ENCODE measurements around the gene CCDC74B.
"Not testable (repeated sequence)": the region's sequence is repeated elsewhere in the genome, so short reads cannot be mapped to it uniquely, and the experiment has no call there.

The CCDC74B gene

GRCh38 chr2:130151145-130151512, 6.2 kb upstream of the CCDC74B start:
- not testable (repeated sequence) for H3K27ac ChIP-seq; H2AFZ ChIP-seq (ENCODE audit: low read depth); H3K36me3 ChIP-seq (ENCODE audit: insufficient read depth); H3K4me3 ChIP-seq (IDR thresholded peaks at IDR 0.05; ENCODE audit: insufficient read depth, low read depth, low read length); H3K9ac ChIP-seq; H3K79me2 ChIP-seq (ENCODE audit: insufficient read depth, low read depth); H4K20me1 ChIP-seq (ENCODE audit: insufficient read depth); H3K27me3 ChIP-seq (ENCODE audit: insufficient read depth, low read depth); H3K4me1 ChIP-seq (ENCODE audit: low read depth, poor library complexity, severe bottlenecking); H3K4me2 ChIP-seq

GRCh38 chr2:130150181-130151144, 5.6 kb upstream of the CCDC74B start:
- H4K20me1 ChIP-seq (ENCODE audit: insufficient read depth): no peaks in the 10 kb centered on the region
- H3K79me2 ChIP-seq (ENCODE audit: insufficient read depth, low read depth): no peaks in the 10 kb centered on the region
- TF ChIP-seq CTCF (conservative IDR thresholded peaks at IDR 0.05; ENCODE audit: low read depth, low read length): no peak
- no peaks in the 10 kb centered on the region for H3K27me3 ChIP-seq (ENCODE audit: insufficient read depth, low read depth)
- H3K27ac ChIP-seq: no peak overlapping the region
- H2AFZ ChIP-seq (ENCODE audit: low read depth): no peak overlapping the region
- no peak overlapping the region for H3K4me2 ChIP-seq
- H3K4me3 ChIP-seq (IDR thresholded peaks at IDR 0.05; ENCODE audit: insufficient read depth, low read depth, low read length): no peak overlapping the region
- no peaks in the 10 kb centered on the region for H3K36me3 ChIP-seq (ENCODE audit: insufficient read depth)
- no peak overlapping the region for H3K9ac ChIP-seq
- H3K4me1 ChIP-seq (ENCODE audit: low read depth, poor library complexity, severe bottlenecking): no peaks in the 10 kb centered on the region

GRCh38 chr2:130148515-130148914, 3.6 kb upstream of the CCDC74B start:
- not testable (repeated sequence) for H3K36me3 ChIP-seq (ENCODE audit: insufficient read depth); H3K79me2 ChIP-seq (ENCODE audit: insufficient read depth, low read depth); H4K20me1 ChIP-seq (ENCODE audit: insufficient read depth); H3K4me2 ChIP-seq; H3K4me1 ChIP-seq (ENCODE audit: low read depth, poor library complexity, severe bottlenecking); H3K27me3 ChIP-seq (ENCODE audit: insufficient read depth, low read depth); H3K4me3 ChIP-seq (IDR thresholded peaks at IDR 0.05; ENCODE audit: insufficient read depth, low read depth, low read length); H3K9ac ChIP-seq; H2AFZ ChIP-seq (ENCODE audit: low read depth); H3K27ac ChIP-seq

GRCh38 chr2:130143266-130144039, 1.5 kb downstream of the CCDC74B start:
- not testable (repeated sequence) for H3K4me2 ChIP-seq

GRCh38 chr2:130142396-130143265, 2.3 kb downstream of the CCDC74B start:
- not testable (repeated sequence) for H3K27ac ChIP-seq; H2AFZ ChIP-seq (ENCODE audit: low read depth); H3K36me3 ChIP-seq (ENCODE audit: insufficient read depth); H3K4me2 ChIP-seq; H3K4me1 ChIP-seq (ENCODE audit: low read depth, poor library complexity, severe bottlenecking); H3K79me2 ChIP-seq (ENCODE audit: insufficient read depth, low read depth); H4K20me1 ChIP-seq (ENCODE audit: insufficient read depth); H3K27me3 ChIP-seq (ENCODE audit: insufficient read depth, low read depth); H3K9ac ChIP-seq; H3K4me3 ChIP-seq (IDR thresholded peaks at IDR 0.05; ENCODE audit: insufficient read depth, low read depth, low read length)

More at GRCh38 chr2:130143266-130144039, 1.5 kb downstream of the CCDC74B start:
- H2AFZ ChIP-seq (ENCODE audit: low read depth); H4K20me1 ChIP-seq (ENCODE audit: insufficient read depth); H3K27ac ChIP-seq; H3K36me3 ChIP-seq (ENCODE audit: insufficient read depth); H3K27me3 ChIP-seq (ENCODE audit: insufficient read depth, low read depth); H3K79me2 ChIP-seq (ENCODE audit: insufficient read depth, low read depth); H3K9ac ChIP-seq; H3K4me1 ChIP-seq (ENCODE audit: low read depth, poor library complexity, severe bottlenecking); H3K4me3 ChIP-seq (IDR thresholded peaks at IDR 0.05; ENCODE audit: insufficient read depth, low read depth, low read length): not testable (repeated sequence)

GRCh38 chr2:130141645-130142370, 3.1 kb downstream of the CCDC74B start:
- not testable (repeated sequence) for H3K27me3 ChIP-seq (ENCODE audit: insufficient read depth, low read depth)

GRCh38 chr2:130141002-130141401, 3.9 kb downstream of the CCDC74B start:
- not testable (repeated sequence) for H3K36me3 ChIP-seq (ENCODE audit: insufficient read depth); H3K27me3 ChIP-seq (ENCODE audit: insufficient read depth, low read depth); H3K9ac ChIP-seq; H2AFZ ChIP-seq (ENCODE audit: low read depth); H3K79me2 ChIP-seq (ENCODE audit: insufficient read depth, low read depth); H3K4me3 ChIP-seq (IDR thresholded peaks at IDR 0.05; ENCODE audit: insufficient read depth, low read depth, low read length); H3K27ac ChIP-seq; H3K4me1 ChIP-seq (ENCODE audit: low read depth, poor library complexity, severe bottlenecking); H4K20me1 ChIP-seq (ENCODE audit: insufficient read depth); H3K4me2 ChIP-seq

More at GRCh38 chr2:130141645-130142370, 3.1 kb downstream of the CCDC74B start:
- not testable (repeated sequence) for H3K79me2 ChIP-seq (ENCODE audit: insufficient read depth, low read depth); H2AFZ ChIP-seq (ENCODE audit: low read depth); H3K4me1 ChIP-seq (ENCODE audit: low read depth, poor library complexity, severe bottlenecking); H3K27ac ChIP-seq; H3K4me2 ChIP-seq; H4K20me1 ChIP-seq (ENCODE audit: insufficient read depth); H3K4me3 ChIP-seq (IDR thresholded peaks at IDR 0.05; ENCODE audit: insufficient read depth, low read depth, low read length); H3K36me3 ChIP-seq (ENCODE audit: insufficient read depth); H3K9ac ChIP-seq

GRCh38 chr2:130140516-130140915, 4.4 kb downstream of the CCDC74B start:
- H3K27me3 ChIP-seq (ENCODE audit: insufficient read depth, low read depth); H3K4me3 ChIP-seq (IDR thresholded peaks at IDR 0.05; ENCODE audit: insufficient read depth, low read depth, low read length); H3K4me2 ChIP-seq; H3K36me3 ChIP-seq (ENCODE audit: insufficient read depth); H3K27ac ChIP-seq; H3K4me1 ChIP-seq (ENCODE audit: low read depth, poor library complexity, severe bottlenecking); H4K20me1 ChIP-seq (ENCODE audit: insufficient read depth); H3K9ac ChIP-seq; H3K79me2 ChIP-seq (ENCODE audit: insufficient read depth, low read depth); H2AFZ ChIP-seq (ENCODE audit: low read depth): not testable (repeated sequence)

Data from KMS-11 (cell line).